MCF 10A (cell line): ENCODE measurements around the gene WNT3A. TPM values are rescaled to one million over a fixed set of nuclear protein-coding genes. Genes with fewer than 3 reads are reported as not detected.
"Not testable (repeated sequence)": the region's sequence is repeated elsewhere in the genome, so short reads cannot be mapped to it uniquely, and the experiment has no call there.

ENCODE experiments used
- BruUV-seq: library from RNA; stranded (reverse); fragments of 400-500 nt; replicated peaks from 2 replicates; lab custom pipeline; 2021; lab: Mats Ljungman, UMichigan
- CTCF ChIA-PET: fragments of 300-600 bp; sonication (Branson Sonifier 250); formaldehyde crosslinking; extraction: SDS; loops from one replicate; lab custom pipeline; 2021; ENCODE audit warnings: antibody characterized with exemption, inconsistent platforms; lab: Yijun Ruan, JAX
- POLR2A ChIA-PET: fragments of 300-600, 350-650 bp; sonication (Branson Sonifier 250); formaldehyde crosslinking; extraction: SDS; loops from one replicate; lab custom pipeline; 2020; ENCODE audit warnings: antibody characterized with exemption, inconsistent platforms; lab: Yijun Ruan, JAX
- DNase-seq: peaks from one replicate; pipeline ENCODE4 v3.0.0-alpha.2; 2018; ENCODE audit not compliant: unreplicated experiment
- H3K27ac Mint-ChIP-seq: one replicate; pipeline ENCODE4 v1.8.0; 2022; ENCODE audit warnings: mild to moderate bottlenecking, low read depth, mixed read lengths; ENCODE audit not compliant: unreplicated experiment
- H3K27me3 Mint-ChIP-seq: one replicate; pipeline ENCODE4 v1.8.0; 2022; ENCODE audit warnings: mixed read lengths; ENCODE audit not compliant: insufficient read depth, unreplicated experiment
- H3K36me3 Mint-ChIP-seq: one replicate; pipeline ENCODE4 v1.8.0; 2022; ENCODE audit warnings: mild to moderate bottlenecking, moderate library complexity, mixed read lengths; ENCODE audit not compliant: insufficient read depth, unreplicated experiment
- H3K4me1 Mint-ChIP-seq: one replicate; pipeline ENCODE4 v1.8.0; 2022; ENCODE audit warnings: mixed read lengths; ENCODE audit not compliant: insufficient read depth, unreplicated experiment
- H3K4me3 Mint-ChIP-seq: one replicate; pipeline ENCODE4 v1.8.0; 2022; ENCODE audit warnings: mild to moderate bottlenecking, moderate library complexity, mixed read lengths; ENCODE audit not compliant: unreplicated experiment
- H3K9me3 Mint-ChIP-seq: one replicate; pipeline ENCODE4 v1.8.0; 2022; ENCODE audit warnings: mixed read lengths; ENCODE audit not compliant: unreplicated experiment
- intact Hi-C: fragments of 100-400 bp; cut with micrococcal nuclease; formaldehyde crosslinking; loops from 2 replicates; pipeline ENCODE4 v1.14.1; 2022
- total RNA-seq: library from RNA; stranded (reverse); gene quantifications from 2 replicates; pipeline ENCODE4 v1.2.3, GENCODE V29; 2022
- TF ChIP-seq, protein P1 (sequence below): fragments of 200-600 bp; IDR thresholded peaks from one replicate; pipeline ENCODE4 v1.8.0; 2022; ENCODE audit warnings: antibody characterized with exemption, mild to moderate bottlenecking; ENCODE audit not compliant: unreplicated experiment

The WNT3A gene
- total RNA-seq, 1 experiment from 2014 or later: not detected

DNA sequence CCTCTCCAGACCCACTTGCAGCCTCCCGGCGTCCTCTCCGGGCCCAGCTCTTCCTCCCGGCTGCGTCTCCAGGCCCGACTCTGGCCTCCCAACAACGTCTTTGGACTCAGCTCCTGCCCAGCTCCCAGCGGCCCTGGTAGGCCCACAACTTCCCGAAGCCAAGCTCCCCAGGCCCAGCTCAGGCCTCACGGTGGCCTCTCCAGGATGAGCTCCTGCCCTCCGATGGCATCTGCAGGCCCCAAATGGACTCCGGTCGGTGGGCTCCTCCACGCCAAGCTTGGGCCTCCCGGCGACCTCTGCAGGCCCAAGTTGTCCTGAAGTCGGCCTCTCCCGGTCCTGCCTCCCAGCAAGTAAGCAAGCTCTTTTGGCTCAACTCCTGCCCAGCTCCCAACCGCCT is 34.5 kb upstream of the WNT3A start:
- H3K4me1 Mint-ChIP-seq, intact Hi-C loops, H3K27me3 Mint-ChIP-seq, H3K36me3 Mint-ChIP-seq, H3K9me3 Mint-ChIP-seq, H3K4me3 Mint-ChIP-seq, BruUV-seq, DNase-seq: not testable (repeated sequence)
- ChIA-PET CTCF (interaction anchor here (0.6 to 1.5 kb wide), 6 partner anchors 19 to 491 kb away, joined by 3 to 7 read pairs (median 3); no protein-coding TSS in a partner anchor), POLR2A (interaction anchor here (0.6 kb wide), 1 partner anchor 209 kb away, joined by 3 read pairs; no protein-coding TSS in a partner anchor)
- H3K27ac Mint-ChIP-seq: peak overlapping the region; percentile 73

DNA sequence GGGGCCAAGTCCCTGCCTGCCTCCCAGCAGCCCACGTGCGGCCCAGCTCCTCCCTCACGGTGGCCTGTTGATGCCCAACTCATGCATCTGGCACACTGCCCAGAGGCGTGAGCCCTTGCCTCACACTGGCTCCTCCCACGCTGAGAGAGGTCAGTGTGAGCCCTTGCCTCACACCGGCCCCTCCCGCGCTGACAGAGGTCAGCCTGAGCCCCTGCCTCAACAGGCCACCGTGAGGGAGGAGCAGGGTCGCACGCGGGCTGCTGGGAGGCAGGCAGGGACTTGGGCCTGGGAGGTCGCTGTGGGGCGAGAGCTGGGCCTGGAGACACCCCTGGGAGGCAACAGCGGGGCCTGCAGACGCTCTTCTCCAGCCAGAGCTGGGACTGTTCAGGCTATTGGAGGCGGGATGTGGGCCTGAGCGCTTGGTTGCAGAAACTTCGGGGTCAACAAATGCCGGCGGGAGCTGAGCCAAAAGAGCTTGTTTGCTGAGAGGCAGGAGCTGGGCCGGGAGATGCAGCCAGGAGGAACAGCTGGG is 33.9 kb upstream of the WNT3A start:
- POLR2A ChIA-PET: interaction anchor here (0.6 to 1.3 kb wide), 4 partner anchors 24 to 263 kb away, joined by 3 read pairs; no protein-coding TSS in a partner anchor
- BruUV-seq, H3K4me1 Mint-ChIP-seq, H3K27me3 Mint-ChIP-seq, H3K36me3 Mint-ChIP-seq, intact Hi-C loops, H3K4me3 Mint-ChIP-seq, H3K9me3 Mint-ChIP-seq: not testable (repeated sequence)
- peak overlapping the region; percentile 73 for H3K27ac Mint-ChIP-seq
- DNase-seq: peak; percentile 99
- CTCF ChIA-PET: interaction anchor here (0.6 to 1.5 kb wide), 6 partner anchors 19 to 492 kb away, joined by 3 to 7 read pairs (median 4); no protein-coding TSS in a partner anchor

GRCh38 chr1:227973724-227974288 is 33.0 kb upstream of the WNT3A start:
- H3K4me1 Mint-ChIP-seq, BruUV-seq, H3K9me3 Mint-ChIP-seq, H3K36me3 Mint-ChIP-seq, H3K27me3 Mint-ChIP-seq, H3K27ac Mint-ChIP-seq, H3K4me3 Mint-ChIP-seq, DNase-seq, intact Hi-C loops: not testable (repeated sequence)
- CTCF ChIA-PET: interaction anchor here (0.6 to 1.5 kb wide), 4 partner anchors 22 to 285 kb away, joined by 3 to 8 read pairs (median 4); no protein-coding TSS in a partner anchor
- POLR2A ChIA-PET: interaction anchor here (0.6 to 1.3 kb wide), 2 partner anchors 25 to 100 kb away, joined by 3 read pairs; no protein-coding TSS in a partner anchor

- CTCF ChIA-PET, POLR2A ChIA-PET, H3K4me1 Mint-ChIP-seq, H3K27me3 Mint-ChIP-seq, intact Hi-C loops, BruUV-seq, H3K4me3 Mint-ChIP-seq, H3K27ac Mint-ChIP-seq, H3K36me3 Mint-ChIP-seq, DNase-seq, H3K9me3 Mint-ChIP-seq: not testable (repeated sequence)
Measured at GRCh38 chr1:227975583-227976283, 31.1 kb upstream of the WNT3A start.

DNA sequence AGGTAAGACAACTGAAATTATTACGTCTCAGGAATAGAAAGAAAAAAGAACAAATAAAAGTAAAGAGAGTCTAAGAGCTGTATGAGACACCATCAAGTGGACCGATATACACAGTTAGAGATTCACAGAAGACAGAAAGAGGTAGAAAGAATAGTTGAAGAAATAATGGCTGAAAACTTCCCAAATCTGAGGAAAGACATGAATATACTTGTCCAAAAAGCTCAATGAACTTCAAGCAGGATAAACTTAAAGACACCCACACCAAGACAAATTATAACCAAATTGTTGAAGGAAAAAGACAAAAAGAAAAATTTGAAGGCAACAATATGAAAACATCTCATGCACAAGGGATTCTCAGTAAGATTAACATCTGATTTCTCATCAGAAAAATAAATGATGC is 19.6 kb upstream of the WNT3A start:
- TF ChIP-seq, protein P1, sequence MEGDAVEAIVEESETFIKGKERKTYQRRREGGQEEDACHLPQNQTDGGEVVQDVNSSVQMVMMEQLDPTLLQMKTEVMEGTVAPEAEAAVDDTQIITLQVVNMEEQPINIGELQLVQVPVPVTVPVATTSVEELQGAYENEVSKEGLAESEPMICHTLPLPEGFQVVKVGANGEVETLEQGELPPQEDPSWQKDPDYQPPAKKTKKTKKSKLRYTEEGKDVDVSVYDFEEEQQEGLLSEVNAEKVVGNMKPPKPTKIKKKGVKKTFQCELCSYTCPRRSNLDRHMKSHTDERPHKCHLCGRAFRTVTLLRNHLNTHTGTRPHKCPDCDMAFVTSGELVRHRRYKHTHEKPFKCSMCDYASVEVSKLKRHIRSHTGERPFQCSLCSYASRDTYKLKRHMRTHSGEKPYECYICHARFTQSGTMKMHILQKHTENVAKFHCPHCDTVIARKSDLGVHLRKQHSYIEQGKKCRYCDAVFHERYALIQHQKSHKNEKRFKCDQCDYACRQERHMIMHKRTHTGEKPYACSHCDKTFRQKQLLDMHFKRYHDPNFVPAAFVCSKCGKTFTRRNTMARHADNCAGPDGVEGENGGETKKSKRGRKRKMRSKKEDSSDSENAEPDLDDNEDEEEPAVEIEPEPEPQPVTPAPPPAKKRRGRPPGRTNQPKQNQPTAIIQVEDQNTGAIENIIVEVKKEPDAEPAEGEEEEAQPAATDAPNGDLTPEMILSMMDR: no peak
- no peak overlapping the region for H3K27ac Mint-ChIP-seq
- BruUV-seq: no TSS peak
- intact Hi-C loops: no loop called here
- H3K9me3 Mint-ChIP-seq: peaks cover 16% of the 10 kb centered on the region
- H3K36me3 Mint-ChIP-seq: peaks cover 6% of the 10 kb centered on the region
- H3K27me3 Mint-ChIP-seq: peaks cover 26% of the 10 kb centered on the region
- H3K4me3 Mint-ChIP-seq: no peak overlapping the region
- ChIA-PET CTCF (interaction anchor here (0.6 to 6.6 kb wide), 4 partner anchors 11 to 224 kb away, joined by 3 to 38 read pairs (median 3); no protein-coding TSS in a partner anchor), POLR2A (interaction anchor here (0.6 to 2.7 kb wide), 5 partner anchors 9 to 505 kb away, joined by 3 to 12 read pairs (median 6); partner anchors contain the start of gene ARF1)
- H3K4me1 Mint-ChIP-seq: no peaks in the 10 kb centered on the region
- no peak for DNase-seq
